Measurements from ENCODE around the gene PDHA1. TPM values are rescaled to one million over a fixed set of nuclear protein-coding genes. Genes with fewer than 3 reads are reported as not detected.

PDHA1 gene
- total RNA-seq, 1 experiment from 2014 or later = 214 TPM

DNA sequence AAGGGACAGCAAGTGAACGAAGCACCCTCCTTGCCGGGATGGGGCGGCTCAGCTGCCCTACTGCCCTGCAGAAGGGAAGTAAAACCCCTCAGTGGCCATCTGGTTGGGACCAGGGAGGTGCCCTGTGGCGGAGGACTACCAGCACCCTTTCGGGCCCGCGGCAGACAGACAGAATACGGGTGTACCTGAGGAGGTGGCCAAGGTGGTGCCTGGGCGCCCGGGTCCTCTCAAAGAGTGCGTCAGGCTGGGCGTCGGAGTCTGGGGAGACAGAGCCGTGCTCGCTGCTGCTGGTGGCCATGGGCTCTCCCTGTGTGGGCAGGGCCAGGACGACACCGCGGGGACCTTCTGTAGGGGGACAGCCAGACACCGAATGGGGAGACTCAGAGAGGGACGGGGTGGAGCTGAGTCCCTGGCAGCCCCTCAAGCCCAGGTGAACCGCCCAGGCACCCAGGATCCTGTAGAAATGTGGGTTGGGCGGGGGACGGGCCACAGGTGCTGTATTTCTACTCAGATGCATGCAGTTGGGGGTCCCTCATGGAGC is 29.7 kb downstream of the PDHA1 start:
- Mint-ChIP-seq H3K27ac (no peak overlapping the region), H3K36me3 (ENCODE audit: insufficient read depth in 1 of 3, low read depth in 3 of 3) (peaks cover 0 to 4% (median 1%) of the 10 kb centered on the region in 3 experiments; a peak in 3 of 7 replicates), H3K27me3 (ENCODE audit: low read depth) (peaks cover 16% of the 10 kb centered on the region), H3K9me3 (peaks cover 63 to 79% of the 10 kb centered on the region in 2 experiments), H3K4me3 (peak overlapping the region; percentile 61 to 84), H3K4me1 (peaks cover 0 to 5% of the 10 kb centered on the region in 2 experiments; a peak in 1 of 4 replicates)
- H3K14ac ChIP-seq (ENCODE audit: insufficient read depth, low read length) = no peak overlapping the region
- H2BK15ac ChIP-seq (ENCODE audit: low read depth, low read length) = no peak overlapping the region
- peak; percentile 45 for DNase-seq
- H4K5ac ChIP-seq (ENCODE audit: insufficient read length, low read depth, low read length) = no peak overlapping the region
- H3K23ac ChIP-seq (ENCODE audit: insufficient read length, low read depth, low read length) = no peak overlapping the region
- H3K4me2 ChIP-seq (ENCODE audit: insufficient read depth, insufficient read length, low read length) = peak overlapping the region; percentile 84
- H3K27ac ChIP-seq (ENCODE audit: insufficient read length, low read depth, low read length) = no peak overlapping the region
- peaks cover 2% of the 10 kb centered on the region; the same call in 1 of the 2 replicates for H3K27me3 ChIP-seq (ENCODE audit: insufficient read depth, low read length)
- H2BK20ac ChIP-seq (ENCODE audit: low read depth, low read length, poor library complexity, severe bottlenecking) = no peak overlapping the region
- H2BK120ac ChIP-seq (ENCODE audit: low read depth, low read length, poor library complexity, severe bottlenecking) = no peak overlapping the region
- peaks cover 31% of the 10 kb centered on the region for H3K9me3 ChIP-seq (ENCODE audit: control insufficient read depth, low read depth, low read length)
- no CpG with 5 or more reads among the region's 23 CpGs for WGBS (ENCODE audit: extremely low coverage, insufficient read length, low lambda C conversion rate)
- H3K79me1 ChIP-seq (ENCODE audit: insufficient read depth, low read depth, low read length, poor library complexity, severe bottlenecking) = no peaks in the 10 kb centered on the region
- H3K4ac ChIP-seq (ENCODE audit: low read depth, low read length) = no peak overlapping the region
- no peak overlapping the region for H4K91ac ChIP-seq (ENCODE audit: insufficient read length, low read depth, low read length)
- no peak overlapping the region for H2AFZ ChIP-seq (ENCODE audit: low read length)
- no peak overlapping the region for H3K9ac ChIP-seq (ENCODE audit: extremely low read depth, insufficient read length, low read length)
- no peak overlapping the region for H3T11ph ChIP-seq (ENCODE audit: low read length)
- no peak overlapping the region for H3K56ac ChIP-seq (ENCODE audit: insufficient read length, low read depth, low read length)
- TF ChIP-seq, protein P1, sequence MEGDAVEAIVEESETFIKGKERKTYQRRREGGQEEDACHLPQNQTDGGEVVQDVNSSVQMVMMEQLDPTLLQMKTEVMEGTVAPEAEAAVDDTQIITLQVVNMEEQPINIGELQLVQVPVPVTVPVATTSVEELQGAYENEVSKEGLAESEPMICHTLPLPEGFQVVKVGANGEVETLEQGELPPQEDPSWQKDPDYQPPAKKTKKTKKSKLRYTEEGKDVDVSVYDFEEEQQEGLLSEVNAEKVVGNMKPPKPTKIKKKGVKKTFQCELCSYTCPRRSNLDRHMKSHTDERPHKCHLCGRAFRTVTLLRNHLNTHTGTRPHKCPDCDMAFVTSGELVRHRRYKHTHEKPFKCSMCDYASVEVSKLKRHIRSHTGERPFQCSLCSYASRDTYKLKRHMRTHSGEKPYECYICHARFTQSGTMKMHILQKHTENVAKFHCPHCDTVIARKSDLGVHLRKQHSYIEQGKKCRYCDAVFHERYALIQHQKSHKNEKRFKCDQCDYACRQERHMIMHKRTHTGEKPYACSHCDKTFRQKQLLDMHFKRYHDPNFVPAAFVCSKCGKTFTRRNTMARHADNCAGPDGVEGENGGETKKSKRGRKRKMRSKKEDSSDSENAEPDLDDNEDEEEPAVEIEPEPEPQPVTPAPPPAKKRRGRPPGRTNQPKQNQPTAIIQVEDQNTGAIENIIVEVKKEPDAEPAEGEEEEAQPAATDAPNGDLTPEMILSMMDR (conservative IDR thresholded peaks at IDR 0.05) = no peak
- no peaks in the 10 kb centered on the region for H3K4me1 ChIP-seq (ENCODE audit: insufficient read depth, low read length)
- no peak overlapping the region for H4K8ac ChIP-seq (replicated peaks; ENCODE audit: insufficient read length, low read depth, low read length)
- no peak overlapping the region for H2AK5ac ChIP-seq (ENCODE audit: insufficient read length, low read length)
- H2BK5ac ChIP-seq (ENCODE audit: insufficient read length, low read length) = no peak overlapping the region
- no peaks in the 10 kb centered on the region for H3K79me2 ChIP-seq (ENCODE audit: insufficient read depth, low read length)
- H3K23me2 ChIP-seq (ENCODE audit: insufficient read length, low read depth, low read length, poor library complexity, severe bottlenecking) = peaks cover 9% of the 10 kb centered on the region
- no peaks in the 10 kb centered on the region for H4K20me1 ChIP-seq (ENCODE audit: control insufficient read depth, insufficient read depth, insufficient read length)
- no peak overlapping the region for H2BK12ac ChIP-seq (ENCODE audit: insufficient read length, low read depth, low read length)
- H3K18ac ChIP-seq (ENCODE audit: insufficient read length, low read depth, low read length) = no peak overlapping the region

Data from H9 (cell line).